NCI-H187 (cell line): Measurements from ENCODE around the gene MATR3.
"Not testable (repeated sequence)": the region's sequence is repeated elsewhere in the genome, so short reads cannot be mapped to it uniquely, and the experiment has no call there.

Source experiments
- DNase-seq, 2 experiments: peaks; one replicate each; lab custom pipeline; 2025; lab: John Stamatoyannopoulos, UW

MATR3 gene

DNA sequence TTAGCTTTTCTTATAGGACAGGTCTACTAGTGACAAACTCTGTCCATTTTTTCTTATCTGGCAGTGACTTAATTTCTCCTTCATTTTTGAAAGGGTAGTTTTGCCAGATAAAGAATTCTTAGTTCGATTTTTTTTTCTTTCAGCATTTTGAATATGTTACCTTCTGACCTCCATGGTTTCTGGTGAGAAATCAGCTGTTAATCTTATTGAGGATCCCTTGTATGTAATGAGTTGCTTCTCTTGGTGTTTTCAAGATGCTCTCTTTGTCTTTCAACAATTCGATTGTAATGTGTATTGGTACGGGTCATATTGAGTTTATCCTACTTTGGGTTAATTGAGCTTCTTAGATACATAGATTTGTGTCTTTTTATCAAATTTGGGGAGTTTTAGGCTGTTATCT, 60.6 kb downstream of the MATR3 start:
- DNase-seq, result no peak

GRCh38 chr5:139355900-139356299, 62.4 kb downstream of the MATR3 start:
- not testable (repeated sequence) for DNase-seq

- DNase-seq, result no peak
These were observed 64.5 kb downstream of the MATR3 start for GRCh38 chr5:139358064-139358463.

- DNase-seq, result no peak
These were observed 66.8 kb downstream of the MATR3 start for GRCh38 chr5:139360384-139360783.

DNA sequence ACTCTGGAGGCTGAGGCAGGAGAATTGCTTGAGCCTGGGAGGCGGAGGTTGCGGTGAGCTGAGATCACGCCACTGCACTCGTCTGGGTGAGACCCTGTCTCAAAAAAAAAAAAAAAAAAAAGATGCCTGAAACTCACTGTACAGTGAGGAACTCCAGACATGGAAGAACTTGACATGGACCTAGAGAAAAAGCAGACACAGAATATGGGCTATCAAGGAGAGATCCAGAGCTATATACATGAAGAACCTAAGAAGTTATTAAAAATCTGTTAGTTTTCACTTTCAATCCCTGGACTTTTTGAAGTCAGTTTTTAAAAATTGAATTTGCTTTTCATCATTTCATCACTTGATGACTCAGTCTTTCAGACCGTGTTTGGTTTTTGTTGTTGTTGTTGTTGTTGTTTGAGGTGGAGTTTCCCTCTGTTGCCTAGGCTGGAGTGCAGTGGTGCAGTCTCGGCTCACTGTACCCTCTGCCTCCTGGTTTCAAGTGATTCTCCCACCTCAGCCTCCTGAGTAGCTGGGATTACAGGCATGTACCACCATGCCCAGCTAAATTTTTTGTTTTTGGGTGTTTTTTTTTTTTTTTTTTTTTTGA, 68.4 kb downstream of the MATR3 start:
- DNase-seq, result no peak

GRCh38 chr5:139363937-139364336, 70.4 kb downstream of the MATR3 start:
- no peak for DNase-seq

- DNase-seq, result no peak
These were observed 70.9 kb downstream of the MATR3 start for GRCh38 chr5:139364466-139364865.

- DNase-seq, result no peak
These were observed 75.1 kb downstream of the MATR3 start for GRCh38 chr5:139368613-139369012.

GRCh38 chr5:139369181-139369580, 75.6 kb downstream of the MATR3 start:
- DNase-seq, result no peak

DNA sequence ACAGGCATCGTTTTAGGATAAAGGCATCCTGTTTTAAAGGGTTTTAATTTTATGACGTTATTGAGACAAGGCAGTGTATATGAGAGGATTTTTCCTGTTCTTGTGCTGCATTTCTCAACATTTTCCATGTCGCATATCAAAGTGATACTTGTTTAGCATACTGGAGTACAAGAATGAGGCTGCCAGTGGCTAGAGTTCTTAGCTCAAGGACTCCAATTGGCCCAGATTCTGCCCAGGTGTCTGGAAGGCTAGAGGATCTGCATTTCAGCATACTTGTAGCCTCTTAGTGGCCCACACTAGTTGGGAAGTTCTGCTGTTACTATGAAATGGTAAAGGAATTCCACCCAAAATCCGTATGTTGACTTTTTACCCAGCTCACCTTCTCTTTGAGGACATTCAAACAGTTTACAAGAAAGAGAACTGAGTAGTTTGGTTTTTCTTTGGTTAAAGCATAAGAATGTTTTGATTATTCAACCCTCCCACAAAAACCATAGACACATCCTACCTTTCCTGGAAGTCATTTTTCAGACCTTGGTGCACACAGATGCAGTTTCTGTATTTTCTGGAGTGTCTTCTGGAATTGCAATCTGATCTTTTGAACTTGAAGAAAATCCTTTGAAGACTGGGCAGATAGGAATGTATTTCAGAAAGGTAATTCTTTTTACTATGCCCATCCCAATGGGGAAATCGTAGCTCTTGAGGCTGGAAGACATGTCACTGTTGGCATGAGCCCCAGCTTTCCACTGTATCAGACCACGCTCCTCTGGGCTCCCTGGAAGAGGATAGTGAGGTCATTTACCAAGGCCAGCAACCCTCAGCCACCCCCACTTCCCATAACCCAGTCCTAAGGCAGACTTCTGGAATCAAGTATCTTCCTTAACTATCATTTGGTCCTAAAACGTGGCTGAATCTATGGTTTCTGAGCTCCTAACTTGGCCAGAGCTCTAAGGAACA, 78.2 kb downstream of the MATR3 start:
- DNase-seq, result no peak

DNA sequence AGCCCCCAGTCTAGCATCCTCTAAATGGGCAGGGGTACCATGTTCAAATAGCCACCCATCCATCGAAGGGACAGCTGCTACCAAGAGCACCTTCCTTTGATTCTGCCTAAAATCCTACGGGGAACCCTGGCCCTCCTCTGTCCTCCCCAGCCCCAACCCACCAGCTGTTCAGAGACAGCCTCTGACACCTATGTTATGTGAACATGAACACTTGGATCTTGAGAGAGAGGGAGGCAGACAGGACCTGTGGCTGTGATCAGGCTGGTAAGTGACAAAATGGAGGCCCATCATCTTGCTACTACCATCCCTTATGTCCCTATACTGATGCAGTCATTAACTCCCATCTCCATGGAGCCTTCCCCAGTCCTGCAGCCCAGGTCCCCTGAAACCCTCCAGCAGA, 81.4 kb downstream of the MATR3 start:
- DNase-seq, result no peak

DNA sequence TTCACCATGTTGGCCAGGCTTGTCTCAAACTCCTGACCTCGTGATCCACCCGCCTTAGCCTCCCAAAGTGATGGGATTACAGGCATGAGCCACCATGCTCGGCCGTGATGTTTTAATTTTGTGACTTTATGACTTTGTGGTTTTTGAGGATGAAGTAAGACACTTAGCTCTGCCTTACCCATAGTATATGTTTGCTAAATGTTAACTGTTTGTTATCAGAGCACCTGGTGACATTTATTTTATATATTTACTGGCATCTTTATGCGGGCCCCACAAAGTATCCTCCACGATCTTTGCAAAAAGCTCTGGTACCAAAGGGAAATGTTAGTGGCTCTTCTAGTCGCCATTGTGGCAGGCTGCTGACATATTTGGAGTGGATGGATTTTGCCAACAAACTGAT, 82.8 kb downstream of the MATR3 start:
- DNase-seq, result no peak

GRCh38 chr5:139377226-139377625, 83.7 kb downstream of the MATR3 start:
- DNase-seq, result no peak

GRCh38 chr5:139378101-139378825, 84.7 kb downstream of the MATR3 start:
- DNase-seq, result no peak

- no peak for DNase-seq
These were observed 85.4 kb downstream of the MATR3 start for GRCh38 chr5:139378941-139379361.

GRCh38 chr5:139379626-139380449, 86.3 kb downstream of the MATR3 start:
- no peak for DNase-seq
